GM04503 (cell line): ENCODE results near the gene ABCD1.
"Not testable (repeated sequence)": the region's sequence is repeated elsewhere in the genome, so short reads cannot be mapped to it uniquely, and the experiment has no call there.

Experiments used
- DNase-seq: peaks from one replicate; pipeline ENCODE4 v3.0.0-alpha.2; 2012; ENCODE audit warnings: low read depth

The ABCD1 gene

GRCh38 chrX:153709726-153710674 lies 14.7 kb upstream of the ABCD1 start:
- no peak for DNase-seq

- DNase-seq = no peak
These were observed 10.4 kb upstream of the ABCD1 start for GRCh38 chrX:153714256-153714655.

GRCh38 chrX:153717445-153717844 lies 7.2 kb upstream of the ABCD1 start:
- DNase-seq = no peak

GRCh38 chrX:153719238-153719637 lies 5.4 kb upstream of the ABCD1 start:
- no peak for DNase-seq

- no peak for DNase-seq
These were observed 5.0 kb upstream of the ABCD1 start for GRCh38 chrX:153719701-153720100.

- DNase-seq = no peak
These were observed 1.8 kb upstream of the ABCD1 start for GRCh38 chrX:153722704-153723350.

- DNase-seq = no peak
These were observed 1.1 kb upstream of the ABCD1 start for GRCh38 chrX:153723351-153724251.

GRCh38 chrX:153725039-153725831 lies 579 bp downstream of the ABCD1 start:
- no peak for DNase-seq

- DNase-seq = no peak
These were observed 1.2 kb downstream of the ABCD1 start for GRCh38 chrX:153725832-153726285.

- no peak for DNase-seq
These were observed 1.8 kb downstream of the ABCD1 start for GRCh38 chrX:153726286-153727122.

- no peak for DNase-seq
These were observed 2.7 kb downstream of the ABCD1 start for GRCh38 chrX:153727123-153727931.

GRCh38 chrX:153728095-153728494 lies 3.4 kb downstream of the ABCD1 start:
- no peak for DNase-seq

- DNase-seq = no peak
These were observed 4.4 kb downstream of the ABCD1 start for GRCh38 chrX:153728951-153729631.

- DNase-seq = not testable (repeated sequence)
These were observed 5.5 kb downstream of the ABCD1 start for GRCh38 chrX:153730115-153730514.

- DNase-seq = no peak
These were observed 6.6 kb downstream of the ABCD1 start for GRCh38 chrX:153731117-153731844.

- DNase-seq = no peak
These were observed 7.2 kb downstream of the ABCD1 start for GRCh38 chrX:153731845-153732215.

- DNase-seq = no peak
These were observed 7.7 kb downstream of the ABCD1 start for GRCh38 chrX:153732401-153732800.

GRCh38 chrX:153733651-153734240 lies 9.1 kb downstream of the ABCD1 start:
- no peak for DNase-seq
